ENCODE results near the gene CMSS1.

CMSS1 gene

GRCh38 chr3:100158918-100159330 is 341.3 kb downstream of the CMSS1 start:
- DNase-seq: no peak

- no peak for DNase-seq
Measured at GRCh38 chr3:100159331-100160153, 341.9 kb downstream of the CMSS1 start.

DNA sequence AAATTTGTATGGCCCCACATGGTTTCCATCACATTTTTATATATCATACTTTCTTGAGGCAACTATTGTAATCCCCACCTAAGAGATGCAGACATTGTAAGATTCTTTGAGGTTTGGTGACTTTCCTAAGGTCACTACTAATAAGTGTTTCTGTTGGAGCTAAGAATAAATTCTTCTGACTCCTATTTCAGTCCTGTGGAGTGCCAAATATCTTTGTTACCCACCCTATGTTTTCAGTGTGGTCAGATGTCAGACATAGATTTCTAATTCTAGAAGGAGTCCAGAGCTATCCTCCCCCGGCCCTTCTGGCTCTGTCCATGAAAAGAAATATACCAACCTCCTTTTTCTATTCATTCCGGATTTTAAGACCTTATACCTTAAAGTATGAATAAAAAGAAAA is 342.9 kb downstream of the CMSS1 start:
- DNase-seq: no peak

GRCh38 chr3:100163787-100164186 is 346.1 kb downstream of the CMSS1 start:
- DNase-seq: no peak

- DNase-seq: no peak
Measured at GRCh38 chr3:100164743-100165142, 347.1 kb downstream of the CMSS1 start.

GRCh38 chr3:100165926-100166550 is 348.4 kb downstream of the CMSS1 start:
- DNase-seq: no peak

GRCh38 chr3:100169201-100169920 is 351.7 kb downstream of the CMSS1 start:
- no peak for DNase-seq

DNA sequence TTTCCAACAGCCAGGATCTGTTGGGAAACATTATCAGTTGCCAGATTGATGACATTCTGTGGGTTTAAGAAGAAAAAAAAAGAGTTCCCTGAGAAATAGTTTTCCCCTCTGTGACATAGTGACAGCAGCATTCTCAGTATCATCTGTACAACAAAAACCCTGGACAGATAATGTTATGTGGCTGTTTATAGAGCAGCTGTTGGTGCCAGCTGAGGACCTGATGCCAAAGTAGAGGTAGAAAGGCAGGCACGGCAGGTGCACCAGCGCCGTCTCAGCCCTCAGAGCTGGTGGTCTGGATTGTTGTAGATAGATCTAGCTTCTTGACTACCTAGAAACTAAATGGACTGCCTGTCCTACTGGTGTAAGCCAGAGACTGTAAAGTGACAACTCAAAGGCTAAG is 352.8 kb downstream of the CMSS1 start:
- no peak for DNase-seq

GRCh38 chr3:100171211-100171914 is 353.7 kb downstream of the CMSS1 start:
- no peak for DNase-seq

GRCh38 chr3:100173961-100174360 is 356.3 kb downstream of the CMSS1 start:
- no peak for DNase-seq

GRCh38 chr3:100175637-100176280 is 358.1 kb downstream of the CMSS1 start:
- no peak for DNase-seq

DNA sequence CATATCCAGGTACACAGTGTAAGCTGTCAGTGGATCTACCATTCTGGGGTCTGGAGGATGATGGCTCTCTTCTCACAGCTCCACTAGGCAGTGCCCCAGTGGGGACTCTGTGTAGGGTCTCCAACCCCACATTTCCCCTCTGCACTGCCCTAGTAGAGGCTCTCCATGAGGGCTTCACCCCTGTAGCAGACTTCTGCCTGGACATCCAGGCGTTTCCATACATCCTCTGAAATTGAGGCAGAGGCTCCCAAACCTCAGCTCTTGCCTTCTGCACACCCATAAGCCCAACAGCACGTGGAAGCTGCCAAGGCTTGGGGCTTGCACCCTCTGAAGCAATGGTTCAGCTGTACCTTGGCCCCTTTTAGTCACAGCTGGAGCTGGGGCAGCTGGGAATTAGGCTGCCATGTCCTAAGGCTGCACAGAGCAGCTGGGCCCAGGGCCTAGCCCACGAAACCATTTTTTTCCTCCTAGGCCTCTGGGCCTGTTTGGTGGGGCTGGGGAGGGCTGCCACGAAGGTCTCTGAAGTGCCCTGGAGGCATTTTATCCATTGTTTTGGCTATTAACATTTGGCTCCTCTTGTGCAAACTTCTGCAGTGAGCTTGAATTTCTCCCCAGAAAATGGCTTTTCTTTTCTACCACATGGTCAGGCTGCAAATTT is 362.2 kb downstream of the CMSS1 start:
- DNase-seq: no peak

- no peak for DNase-seq
Measured at GRCh38 chr3:100183608-100184125, 366.0 kb downstream of the CMSS1 start.

DNA sequence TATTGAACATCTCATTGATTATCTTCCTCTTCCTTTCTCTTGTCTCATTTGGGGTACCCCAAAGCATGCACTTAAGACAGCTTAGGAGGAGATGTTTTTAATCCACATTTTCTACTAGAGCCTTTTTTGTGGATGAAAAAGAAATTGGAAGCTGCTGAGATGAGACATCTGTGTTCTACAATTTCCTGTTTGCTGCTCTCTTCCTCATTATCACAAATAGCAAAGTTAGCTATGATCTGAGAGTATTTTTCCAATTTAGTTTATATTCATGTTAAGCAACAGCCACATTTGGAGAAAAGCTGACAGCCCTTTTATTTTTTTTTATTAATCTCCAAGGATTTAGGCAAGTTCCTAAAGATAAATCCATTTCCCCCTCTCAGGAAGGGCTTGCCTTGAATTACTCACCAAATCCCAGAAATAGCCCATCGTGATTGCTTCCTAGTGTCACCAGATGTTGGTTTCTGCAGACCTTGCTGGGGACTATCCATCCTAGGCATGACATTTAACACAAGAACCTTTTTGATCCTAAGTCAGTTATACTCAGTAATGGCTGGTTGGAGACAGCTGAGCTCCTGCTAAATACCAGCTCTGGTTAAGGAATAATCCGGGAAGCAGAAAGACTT is 367.4 kb downstream of the CMSS1 start:
- DNase-seq: no peak

GRCh38 chr3:100185847-100186246 is 368.2 kb downstream of the CMSS1 start:
- DNase-seq: no peak

DNA sequence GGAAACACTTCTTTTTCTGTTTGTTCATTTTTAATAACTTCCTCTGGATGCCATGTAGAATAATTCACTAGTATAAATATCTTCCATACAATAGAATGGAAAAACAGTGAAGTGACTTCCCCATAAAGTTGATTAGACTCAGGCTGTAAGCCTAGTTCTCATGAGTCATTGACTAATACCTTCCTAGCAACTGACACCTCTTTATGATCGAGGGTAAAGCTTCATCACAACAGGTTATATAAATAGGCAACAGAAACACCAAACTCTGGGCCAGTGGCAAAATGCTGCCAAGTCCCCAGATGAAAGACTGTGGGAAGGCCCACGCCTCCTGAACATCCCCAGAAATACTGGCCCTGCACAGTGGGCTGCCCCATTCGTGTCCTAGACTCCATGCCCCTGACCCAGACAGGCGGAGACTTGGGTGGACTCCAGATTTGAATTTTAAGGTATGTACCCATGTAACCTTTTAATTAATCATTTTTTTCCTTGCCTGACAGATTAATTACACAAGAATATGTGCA is 371.8 kb downstream of the CMSS1 start:
- DNase-seq: no peak

DNA sequence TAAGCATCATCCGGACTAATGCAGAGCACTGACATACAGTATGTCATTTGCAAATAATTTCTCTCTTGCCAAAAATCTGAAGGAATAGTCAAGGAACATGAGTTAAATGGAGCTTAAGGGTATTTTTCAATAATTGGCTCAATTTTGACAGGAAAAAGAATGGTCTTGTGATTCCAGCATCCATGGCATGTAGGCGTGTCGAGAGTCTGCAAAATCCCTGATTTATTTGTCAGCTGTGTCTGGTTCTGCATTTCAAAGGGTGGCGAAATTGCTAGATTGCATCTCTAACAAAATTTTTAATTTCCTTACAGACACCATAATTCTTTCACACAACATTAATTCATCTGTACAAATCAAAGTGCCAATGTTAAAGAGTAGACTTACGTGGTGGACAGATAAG is 377.7 kb downstream of the CMSS1 start:
- no peak for DNase-seq

DNA sequence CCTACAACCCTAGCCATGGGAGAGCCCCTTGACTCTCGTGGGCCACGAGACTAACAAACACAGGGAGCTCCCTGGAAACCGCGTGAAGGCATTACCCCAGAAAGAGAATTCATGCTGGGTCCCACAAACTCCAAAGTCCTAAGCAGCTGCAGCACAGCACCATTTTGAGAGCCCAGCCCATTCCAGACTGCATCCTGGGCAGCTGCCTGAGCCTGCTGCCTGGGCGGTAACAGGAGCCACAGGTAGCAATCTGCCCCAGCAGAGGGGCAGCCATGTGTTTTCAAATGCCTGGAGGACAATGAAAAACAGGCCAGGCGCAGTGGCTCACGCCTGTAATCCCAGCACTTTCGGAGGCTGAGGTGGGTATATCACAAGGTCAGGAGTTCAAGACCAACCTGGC is 380.2 kb downstream of the CMSS1 start:
- DNase-seq: no peak

DNA sequence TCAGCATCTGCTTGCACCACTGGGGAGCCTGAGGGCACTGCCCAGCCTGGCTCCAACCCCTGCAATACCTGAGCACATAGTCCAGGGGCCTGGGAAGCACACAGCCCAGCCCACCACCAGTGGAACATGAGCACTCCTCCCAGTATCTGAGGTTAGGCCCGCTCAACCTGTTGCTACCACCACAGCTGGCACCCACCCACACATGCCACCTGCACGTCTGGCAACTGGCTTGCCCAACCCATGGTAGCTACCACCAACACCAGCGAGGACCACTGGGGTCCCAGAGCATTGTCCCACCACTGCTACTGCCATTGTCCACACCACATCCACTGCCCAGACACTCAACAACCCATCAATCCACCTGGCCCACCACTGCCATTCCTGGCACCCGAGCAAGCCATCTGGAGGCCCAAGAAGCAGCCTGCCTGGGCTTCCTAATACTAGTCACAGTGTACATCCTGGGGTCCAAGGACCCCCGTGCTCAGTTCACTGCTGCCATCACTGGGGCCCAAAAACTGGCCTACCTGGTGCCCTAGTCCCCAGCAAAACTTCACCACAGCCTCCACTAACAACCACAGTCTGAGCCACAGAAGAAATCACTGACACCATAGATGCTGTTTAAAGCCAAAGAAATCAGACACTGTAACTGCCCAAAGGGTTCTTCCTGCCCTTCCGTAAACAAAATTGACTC is 381.1 kb downstream of the CMSS1 start:
- DNase-seq: no peak

DNA sequence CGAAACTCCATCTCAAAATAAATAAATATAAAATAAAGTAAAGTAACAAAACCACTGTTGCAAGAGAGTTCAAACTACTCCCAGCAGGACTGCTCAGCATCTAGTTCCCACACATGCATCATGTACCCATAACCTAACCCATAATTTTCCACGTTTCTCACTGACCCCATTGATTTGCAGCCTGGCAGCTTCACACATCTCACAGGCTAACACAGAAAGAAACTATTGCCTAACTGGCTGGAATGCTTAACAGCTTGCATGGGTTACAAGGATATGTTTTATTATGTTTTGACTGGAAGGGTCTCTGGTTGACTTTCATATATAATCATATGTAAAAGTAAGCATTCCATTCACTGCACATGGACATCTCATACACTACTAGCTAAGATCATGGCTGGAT is 387.5 kb downstream of the CMSS1 start:
- no peak for DNase-seq

GRCh38 chr3:100206687-100207086 is 389.0 kb downstream of the CMSS1 start:
- DNase-seq: no peak

All from activated CD4-positive, CD25-positive, alpha-beta regulatory T cell (primary cell).